ENCODE results near the gene BPIFB2.
"Not testable (repeated sequence)": the region's sequence is repeated elsewhere in the genome, so short reads cannot be mapped to it uniquely, and the experiment has no call there.

BPIFB2 gene

GRCh38 chr20:33034115-33034514 lies 26.6 kb downstream of the BPIFB2 start:
- DNase-seq (ENCODE audit: extremely low read depth in 1 of 2, low read depth in 1 of 2), result no peak

- no peak for DNase-seq (ENCODE audit: extremely low read depth in 1 of 2, low read depth in 1 of 2)
Observed at GRCh38 chr20:33034901-33035492, 27.5 kb downstream of the BPIFB2 start.

GRCh38 chr20:33037456-33037855 lies 30.0 kb downstream of the BPIFB2 start:
- no peak for DNase-seq (ENCODE audit: extremely low read depth in 1 of 2, low read depth in 1 of 2)

- no peak for DNase-seq (ENCODE audit: extremely low read depth in 1 of 2, low read depth in 1 of 2)
Observed at GRCh38 chr20:33038243-33038642, 30.7 kb downstream of the BPIFB2 start.

- DNase-seq (ENCODE audit: extremely low read depth in 1 of 2, low read depth in 1 of 2), result no peak
Observed at GRCh38 chr20:33042430-33042829, 34.9 kb downstream of the BPIFB2 start.

GRCh38 chr20:33042983-33043730 lies 35.7 kb downstream of the BPIFB2 start:
- no peak for DNase-seq (ENCODE audit: extremely low read depth in 1 of 2, low read depth in 1 of 2)

GRCh38 chr20:33043731-33044181 lies 36.3 kb downstream of the BPIFB2 start:
- no peak for DNase-seq (ENCODE audit: extremely low read depth in 1 of 2, low read depth in 1 of 2)

- not testable (repeated sequence) for DNase-seq (ENCODE audit: extremely low read depth in 1 of 2, low read depth in 1 of 2)
Observed at GRCh38 chr20:33045129-33045721, 37.7 kb downstream of the BPIFB2 start.

GRCh38 chr20:33046412-33046811 lies 38.9 kb downstream of the BPIFB2 start:
- no peak for DNase-seq (ENCODE audit: extremely low read depth in 1 of 2, low read depth in 1 of 2)

- no peak for DNase-seq (ENCODE audit: extremely low read depth in 1 of 2, low read depth in 1 of 2)
Observed at GRCh38 chr20:33051333-33051732, 43.8 kb downstream of the BPIFB2 start.

- no peak for DNase-seq (ENCODE audit: extremely low read depth in 1 of 2, low read depth in 1 of 2)
Observed at GRCh38 chr20:33053291-33054106, 46.0 kb downstream of the BPIFB2 start, which contains the start of gene BPIFB3. Gene BPIFB3 (plus strand): TSS chr20:33053903. CDS start chr20:33055436, 1,533 bp downstream.

- DNase-seq (ENCODE audit: extremely low read depth in 1 of 2, low read depth in 1 of 2), result no peak
Observed at GRCh38 chr20:33054381-33054780, 46.9 kb downstream of the BPIFB2 start.

GRCh38 chr20:33054791-33055190 lies 47.3 kb downstream of the BPIFB2 start:
- no peak for DNase-seq (ENCODE audit: extremely low read depth in 1 of 2, low read depth in 1 of 2)

- no peak for DNase-seq (ENCODE audit: extremely low read depth in 1 of 2, low read depth in 1 of 2)
Observed at GRCh38 chr20:33059136-33059535, 51.6 kb downstream of the BPIFB2 start.

GRCh38 chr20:33059741-33060390 lies 52.4 kb downstream of the BPIFB2 start:
- DNase-seq (ENCODE audit: extremely low read depth in 1 of 2, low read depth in 1 of 2), result no peak

- no peak for DNase-seq (ENCODE audit: extremely low read depth in 1 of 2, low read depth in 1 of 2)
Observed at GRCh38 chr20:33061658-33062028, 54.1 kb downstream of the BPIFB2 start.

- DNase-seq (ENCODE audit: extremely low read depth in 1 of 2, low read depth in 1 of 2), result no peak
Observed at GRCh38 chr20:33062105-33062824, 54.8 kb downstream of the BPIFB2 start.

- no peak for DNase-seq (ENCODE audit: extremely low read depth in 1 of 2, low read depth in 1 of 2)
Observed at GRCh38 chr20:33062825-33063149, 55.3 kb downstream of the BPIFB2 start.

- no peak for DNase-seq (ENCODE audit: extremely low read depth in 1 of 2, low read depth in 1 of 2)
Observed at GRCh38 chr20:33063271-33063670, 55.8 kb downstream of the BPIFB2 start.

- no peak for DNase-seq (ENCODE audit: extremely low read depth in 1 of 2, low read depth in 1 of 2)
Observed at GRCh38 chr20:33064572-33065287, 57.2 kb downstream of the BPIFB2 start.

All from activated CD8-positive, alpha-beta memory T cell treated with anti-CD3 and anti-CD28 coated beads for 1 hour (primary cell).